B cell (primary cell): ENCODE results near the gene C2CD2L. TPM values are rescaled to one million over a fixed set of nuclear protein-coding genes. Genes with fewer than 3 reads are reported as not detected.

Experiments used
- ATAC-seq: fragments of 200-7000 bp; cut with Tn5 transposase; one replicate; pipeline ENCODE4 v1.10.0; 2021; ENCODE audit warnings: low read depth, mild to moderate bottlenecking, moderate number of reproducible peaks, moderate library complexity
- CTCF ChIA-PET: fragments of 350-600 bp; sonication (Branson Sonifier 250); formaldehyde crosslinking; loops from one replicate; lab custom pipeline; 2021; ENCODE audit warnings: antibody characterized with exemption, inconsistent platforms; lab: Charles Lee
- POLR2A ChIA-PET: fragments of 350-600 bp; sonication (Branson Sonifier 250); formaldehyde crosslinking; loops from one replicate; lab custom pipeline; 2021; ENCODE audit warnings: antibody characterized with exemption; lab: Charles Lee
- DNase-seq: peaks from one replicate; pipeline ENCODE4 v3.0.0; 2013
- H2AFZ ChIP-seq: 2 replicates; pipeline ENCODE4 v1.6.1; 2012; ENCODE audit warnings: mild to moderate bottlenecking, low read depth, low read length; ENCODE audit not compliant: insufficient read depth, poor library complexity, severe bottlenecking
- H3K27ac ChIP-seq, 2 donors: 1 replicate in 1 of 2; 2 replicates in 1 of 2; pipeline ENCODE4 v1.5.1; 2012 to 2013; ENCODE audit warnings: low read length in 2 of 2, mild to moderate bottlenecking in 2 of 2, moderate library complexity in 1 of 2
- H3K27me3 ChIP-seq, 4 experiments: fragments of 200-600 bp in 1 of 4; sonication (generic) in 1 of 4; replicated peaks in 1 of 4; 1 replicate in 2 of 4; 2 replicates in 2 of 4; pipeline versions ENCODE4 v1.6.1 to v1.7.0; 2013 to 2016; ENCODE audit warnings: low read length in 3 of 4, mild to moderate bottlenecking in 2 of 4, mixed read lengths in 1 of 4, moderate library complexity in 1 of 4; ENCODE audit not compliant: insufficient read depth in 4 of 4, control insufficient read depth in 3 of 4; ENCODE audit errors: control extremely low read depth in 1 of 4
- H3K36me3 ChIP-seq, 2 experiments: replicated peaks in 1 of 2; 1 replicate in 1 of 2; 2 replicates in 1 of 2; pipeline versions ENCODE4 v1.6.1 to v1.7.1; 2013; ENCODE audit warnings: low read length in 1 of 2; ENCODE audit not compliant: insufficient read depth in 2 of 2, control insufficient read depth in 1 of 2; ENCODE audit errors: control extremely low read depth in 1 of 2, extremely low read depth in 1 of 2
- H3K4me1 ChIP-seq, 2 donors: fragments of 200-600 bp in 1 of 2; sonication (generic) in 1 of 2; 1 replicate in 1 of 2; 2 replicates in 1 of 2; pipeline versions ENCODE4 v1.5.1 to v1.6.1; 2013 to 2017; ENCODE audit warnings: low read length in 2 of 2; ENCODE audit not compliant: control insufficient read depth in 2 of 2, insufficient read depth in 2 of 2
- H3K4me2 ChIP-seq: replicated peaks from 2 replicates; pipeline ENCODE3; 2012; ENCODE audit warnings: mild to moderate bottlenecking, low read depth, low read length; ENCODE audit not compliant: poor library complexity, severe bottlenecking
- H3K4me3 ChIP-seq, 5 experiments: fragments of 200-600 bp in 1 of 5; sonication (generic) in 1 of 5; 1 replicate in 3 of 5; 2 replicates in 2 of 5; pipeline versions ENCODE4 v1.5.1 to v1.7.0; 2011 to 2016; ENCODE audit warnings: low read length in 4 of 5, mild to moderate bottlenecking in 4 of 5, low read depth in 2 of 5, control low read depth in 1 of 5, moderate library complexity in 1 of 5; ENCODE audit not compliant: insufficient read depth in 1 of 5; ENCODE audit errors: control extremely low read depth in 1 of 5, extremely low read depth in 1 of 5
- H3K79me2 ChIP-seq: fragments of 200-600 bp; sonication (generic); one replicate; pipeline ENCODE4 v1.6.0; 2016; ENCODE audit warnings: low read length; ENCODE audit not compliant: control insufficient read depth, insufficient read depth
- H3K9ac ChIP-seq: fragments of 200-600 bp; sonication (generic); 2 replicates; pipeline ENCODE4 v1.6.1; 2017; ENCODE audit warnings: mild to moderate bottlenecking, low read length, moderate library complexity
- H3K9me3 ChIP-seq, 3 donors: one replicate each; pipeline versions ENCODE4 v1.6.1 to v1.7.1; 2013; ENCODE audit warnings: low read length in 2 of 3; ENCODE audit not compliant: control insufficient read depth in 2 of 3, insufficient read depth in 1 of 3; ENCODE audit errors: control extremely low read depth in 1 of 3
- H4K20me1 ChIP-seq: 2 replicates; pipeline ENCODE4 v1.6.0; 2012; ENCODE audit warnings: mild to moderate bottlenecking, low read length; ENCODE audit not compliant: insufficient read depth, control insufficient read depth, poor library complexity, severe bottlenecking
- H3K27ac Mint-ChIP-seq: one replicate; pipeline ENCODE4 v1.8.0; 2021; ENCODE audit warnings: mixed read lengths
- H3K27me3 Mint-ChIP-seq: one replicate; pipeline ENCODE4 v1.8.0; 2021; ENCODE audit warnings: mixed read lengths
- H3K4me1 Mint-ChIP-seq: one replicate; pipeline ENCODE4 v1.8.0; 2021; ENCODE audit warnings: mixed read lengths
- H3K4me3 Mint-ChIP-seq: one replicate; pipeline ENCODE4 v1.8.0; 2021; ENCODE audit warnings: mixed read lengths
- H3K9me3 Mint-ChIP-seq: one replicate; pipeline ENCODE4 v1.8.0; 2022; ENCODE audit warnings: mixed read lengths; ENCODE audit not compliant: insufficient read depth
- CTCF ChIP-seq: fragments of 200-600 bp; IDR thresholded peaks from one replicate; pipeline ENCODE4 v1.8.0; 2022; ENCODE audit warnings: antibody characterized with exemption, mild to moderate bottlenecking
- EZH2 ChIP-seq: IDR thresholded peaks from 2 replicates; pipeline ENCODE4 v1.6.1; 2012; ENCODE audit warnings: borderline replicate concordance, low read depth, mild to moderate bottlenecking, moderate library complexity, low read length; ENCODE audit not compliant: insufficient read depth, poor library complexity, severe bottlenecking
- WGBS: methylation state at CpG from one replicate; pipeline ENCODE4 v1.1.5; 2013; ENCODE audit warnings: missing lambda C conversion rate; ENCODE audit not compliant: insufficient coverage; 5-methylcytosine and 5-hydroxymethylcytosine counted together
- intact Hi-C: fragments of 100-400 bp; cut with micrococcal nuclease; formaldehyde crosslinking; loops from one replicate; pipeline ENCODE4 v1.10.0; 2022
- polyA plus RNA-seq: library from polyadenylated mRNA; depleted of rRNA; stranded (reverse); fragments of >200 nt; gene quantifications from 2 replicates; pipeline ENCODE4 v1.2.3, GENCODE V29; 2012
- total RNA-seq, 2 donors: library from RNA; stranded (reverse); fragments of 120-200 nt in 1 of 2; gene quantifications; 1 replicate in 1 of 2; 2 replicates in 1 of 2; pipeline versions ENCODE4 v1.2.3 to v1.2.4, GENCODE V29; 2013 to 2022

The C2CD2L gene
- total and polyA plus RNA-seq, 2 donors (not counting 1 experiment from before 2014, with no cell fraction given) = 9.5 to 17.0 TPM

GRCh38 chr11:119108146-119108856 is 1.2 kb downstream of the C2CD2L start:
- H3K36me3 ChIP-seq = peaks cover 0 to 14% of the 10 kb centered on the region in 2 experiments
- H2AFZ ChIP-seq = peak overlapping the region; percentile 94
- H3K27ac ChIP-seq = no peak overlapping the region
- peak overlapping the region; percentile 73 for H3K27ac Mint-ChIP-seq
- peaks cover 20 to 29% of the 10 kb centered on the region in 2 donors for H3K4me1 ChIP-seq
- peaks cover 36% of the 10 kb centered on the region for H3K4me1 Mint-ChIP-seq
- H3K27me3 Mint-ChIP-seq = no peaks in the 10 kb centered on the region
- ATAC-seq (no peak), DNase-seq (peak; percentile 46)
- peak overlapping the region; percentile 90 for H3K4me2 ChIP-seq
- 7% methylated on average over 4 of the region's 8 CpGs for WGBS
- peak overlapping the region; percentile 82 for H3K9ac ChIP-seq
- intact Hi-C loops = no loop called here
- no peaks in the 10 kb centered on the region for H3K27me3 ChIP-seq
- no peak for TF ChIP-seq CTCF
- H3K9me3 Mint-ChIP-seq = no peaks in the 10 kb centered on the region
- H3K79me2 ChIP-seq = peaks cover 21% of the 10 kb centered on the region
- CTCF ChIA-PET = interaction anchor here (1.3 to 1.7 kb wide), 3 partner anchors 12 to 97 kb away, joined by 4 to 5 read pairs (median 4); partner anchors contain the start of gene CBL
- H3K4me3 Mint-ChIP-seq = peak overlapping the region; percentile 88
- no peaks in the 10 kb centered on the region for H3K9me3 ChIP-seq
- POLR2A ChIA-PET = interaction anchor here (1.0 to 2.2 kb wide), 4 partner anchors 13 to 30 kb away, joined by 5 to 16 read pairs (median 6); partner anchors contain the start of gene HMBS
- H4K20me1 ChIP-seq = peaks cover 6% of the 10 kb centered on the region
- H3K4me3 ChIP-seq = peak overlapping the region; percentile 48 to 86 (median 71)

GRCh38 chr11:119108857-119109221 is 1.7 kb downstream of the C2CD2L start:
- no peak overlapping the region for H3K27ac ChIP-seq
- no peaks in the 10 kb centered on the region for H3K27me3 Mint-ChIP-seq
- intact Hi-C loops = no loop called here
- TF ChIP-seq EZH2 = no peak
- no peak for TF ChIP-seq CTCF
- peaks cover 20 to 29% of the 10 kb centered on the region in 2 donors for H3K4me1 ChIP-seq
- H3K9me3 Mint-ChIP-seq = no peaks in the 10 kb centered on the region
- no peaks in the 10 kb centered on the region for H3K9me3 ChIP-seq
- peak overlapping the region; percentile 73 for H3K27ac Mint-ChIP-seq
- ChIA-PET CTCF (interaction anchor here (1.0 to 1.7 kb wide), 4 partner anchors 11 to 97 kb away, joined by 3 to 5 read pairs (median 4); partner anchors contain the start of genes CBL and VPS11), POLR2A (interaction anchor here (1.0 to 1.6 kb wide), 3 partner anchors 14 to 30 kb away, joined by 5 to 6 read pairs (median 5); partner anchors contain the start of gene HMBS)
- peak overlapping the region; percentile 88 for H3K4me3 Mint-ChIP-seq
- DNase-seq (no peak), ATAC-seq (no peak)
- H3K27me3 ChIP-seq = no peaks in the 10 kb centered on the region
- H3K4me1 Mint-ChIP-seq = peaks cover 34% of the 10 kb centered on the region
- H2AFZ ChIP-seq = no peak overlapping the region
- H3K9ac ChIP-seq = peak overlapping the region; percentile 82
- H3K4me2 ChIP-seq = peak overlapping the region; percentile 90
- peaks cover 21% of the 10 kb centered on the region for H3K79me2 ChIP-seq
- 90% methylated on average over 1 of the region's 2 CpGs for WGBS
- peaks cover 0 to 19% of the 10 kb centered on the region in 2 experiments for H3K36me3 ChIP-seq
- H4K20me1 ChIP-seq = peaks cover 6% of the 10 kb centered on the region
- no peak overlapping the region for H3K4me3 ChIP-seq
